Measurements from ENCODE around the gene GAPDH. TPM values are rescaled to one million over a fixed set of nuclear protein-coding genes. Genes with fewer than 3 reads are reported as not detected.

Gene GAPDH
- polyA plus RNA-seq, 1 experiment: 9,160 TPM

DNA sequence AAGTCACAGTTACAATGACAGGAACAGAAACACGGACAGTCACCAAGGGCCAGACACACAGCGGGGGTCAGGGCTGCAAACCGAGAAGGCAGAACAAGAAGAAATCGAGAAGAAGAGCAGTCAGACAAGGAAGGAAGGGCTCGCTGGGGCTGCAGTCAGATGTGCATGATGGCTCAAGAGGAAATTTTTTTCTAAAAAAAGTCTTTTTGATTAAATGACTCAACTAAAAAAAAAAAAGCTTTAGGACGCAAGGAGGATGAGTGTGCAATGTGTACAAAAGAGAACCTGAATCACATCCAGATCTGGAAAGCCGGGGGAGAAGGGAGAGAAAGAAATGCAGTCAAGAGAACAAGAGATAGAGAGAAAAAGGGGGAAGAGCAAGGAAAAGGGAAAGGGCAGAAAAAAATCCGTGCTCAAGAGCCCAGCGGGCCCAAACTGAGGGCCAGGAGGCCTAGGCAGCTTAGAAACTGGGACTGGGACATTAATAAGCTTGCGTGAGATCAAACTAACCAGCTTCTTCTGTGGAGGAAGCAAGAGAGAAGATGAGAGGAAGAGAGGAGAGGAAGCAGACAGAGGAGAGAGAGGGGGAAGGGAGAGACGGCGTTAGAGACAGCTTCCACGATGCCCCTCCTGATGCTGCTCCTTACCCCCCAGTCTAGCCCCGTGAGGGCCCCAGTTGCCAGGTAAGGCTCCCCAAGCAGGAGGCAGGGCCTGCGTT, 14.8 kb downstream of the GAPDH start:
- H3K4me3 ChIP-seq (ENCODE audit: low read depth, low read length): peak overlapping the region; percentile 29; the same call in 1 of the 2 replicates
- H3K27me3 ChIP-seq (ENCODE audit: control insufficient read depth, insufficient read depth, low read length): no peaks in the 10 kb centered on the region
- CTCF ChIA-PET: interaction anchor here (0.6 to 10.3 kb wide), 3 partner anchors 9 to 315 kb away, joined by 3 to 103 read pairs (median 5); no protein-coding TSS in a partner anchor
- TF ChIP-seq, protein P1, sequence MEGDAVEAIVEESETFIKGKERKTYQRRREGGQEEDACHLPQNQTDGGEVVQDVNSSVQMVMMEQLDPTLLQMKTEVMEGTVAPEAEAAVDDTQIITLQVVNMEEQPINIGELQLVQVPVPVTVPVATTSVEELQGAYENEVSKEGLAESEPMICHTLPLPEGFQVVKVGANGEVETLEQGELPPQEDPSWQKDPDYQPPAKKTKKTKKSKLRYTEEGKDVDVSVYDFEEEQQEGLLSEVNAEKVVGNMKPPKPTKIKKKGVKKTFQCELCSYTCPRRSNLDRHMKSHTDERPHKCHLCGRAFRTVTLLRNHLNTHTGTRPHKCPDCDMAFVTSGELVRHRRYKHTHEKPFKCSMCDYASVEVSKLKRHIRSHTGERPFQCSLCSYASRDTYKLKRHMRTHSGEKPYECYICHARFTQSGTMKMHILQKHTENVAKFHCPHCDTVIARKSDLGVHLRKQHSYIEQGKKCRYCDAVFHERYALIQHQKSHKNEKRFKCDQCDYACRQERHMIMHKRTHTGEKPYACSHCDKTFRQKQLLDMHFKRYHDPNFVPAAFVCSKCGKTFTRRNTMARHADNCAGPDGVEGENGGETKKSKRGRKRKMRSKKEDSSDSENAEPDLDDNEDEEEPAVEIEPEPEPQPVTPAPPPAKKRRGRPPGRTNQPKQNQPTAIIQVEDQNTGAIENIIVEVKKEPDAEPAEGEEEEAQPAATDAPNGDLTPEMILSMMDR (IDR thresholded peaks at IDR 0.05; ENCODE audit: low read depth, low read length): no peak
- DNase-seq (ENCODE audit: low read depth, low spot score): no peak
- H3K27ac ChIP-seq (ENCODE audit: low read depth, low read length): peak overlapping the region; percentile 96
- POLR2A ChIA-PET: interaction anchor here (0.6 to 11.1 kb wide), 5 partner anchors 12 to 311 kb away, joined by 3 to 218 read pairs (median 4); partner anchors contain the start of genes GAPDH and MRPL51
- no peaks in the 10 kb centered on the region for H3K9me3 ChIP-seq (ENCODE audit: control insufficient read depth, insufficient read depth, low read length)

DNA sequence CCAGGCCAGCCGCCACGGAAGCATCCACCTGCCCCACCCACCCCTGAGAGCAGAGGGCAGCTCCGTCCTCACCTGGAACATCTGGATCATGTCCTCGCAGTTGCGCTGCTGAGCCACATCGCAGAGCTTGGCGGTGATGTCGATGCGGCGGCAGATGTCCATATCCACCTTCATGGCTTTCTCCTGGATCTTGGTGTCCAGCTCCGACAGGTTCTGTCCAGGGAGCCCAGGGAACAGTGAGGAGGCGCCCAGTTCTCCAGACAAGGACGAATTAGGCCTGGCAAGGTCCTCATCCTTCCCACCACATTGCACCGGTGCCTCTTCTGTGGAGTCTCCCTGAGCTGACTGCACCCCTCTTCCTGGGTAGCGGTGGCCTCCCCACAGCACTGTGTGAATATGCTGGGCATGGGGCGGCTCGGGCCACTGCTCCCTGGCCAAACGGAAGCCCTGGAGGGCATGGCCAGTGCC, 15.4 kb downstream of the GAPDH start:
- H3K9me3 ChIP-seq (ENCODE audit: control insufficient read depth, insufficient read depth, low read length): no peaks in the 10 kb centered on the region
- POLR2A ChIA-PET: interaction anchor here (0.6 to 11.1 kb wide), 5 partner anchors 12 to 312 kb away, joined by 3 to 218 read pairs (median 4); partner anchors contain the start of genes GAPDH and MRPL51
- H3K4me3 ChIP-seq (ENCODE audit: low read depth, low read length): no peak overlapping the region
- H3K27me3 ChIP-seq (ENCODE audit: control insufficient read depth, insufficient read depth, low read length): no peaks in the 10 kb centered on the region
- H3K27ac ChIP-seq (ENCODE audit: low read depth, low read length): peak overlapping the region; percentile 96
- CTCF ChIA-PET: interaction anchor here (0.6 to 10.3 kb wide), 3 partner anchors 9 to 314 kb away, joined by 3 to 103 read pairs (median 5); no protein-coding TSS in a partner anchor
- no peak for DNase-seq (ENCODE audit: low read depth, low spot score)
- TF ChIP-seq, protein P1 (IDR thresholded peaks at IDR 0.05; ENCODE audit: low read depth, low read length): no peak

DNA sequence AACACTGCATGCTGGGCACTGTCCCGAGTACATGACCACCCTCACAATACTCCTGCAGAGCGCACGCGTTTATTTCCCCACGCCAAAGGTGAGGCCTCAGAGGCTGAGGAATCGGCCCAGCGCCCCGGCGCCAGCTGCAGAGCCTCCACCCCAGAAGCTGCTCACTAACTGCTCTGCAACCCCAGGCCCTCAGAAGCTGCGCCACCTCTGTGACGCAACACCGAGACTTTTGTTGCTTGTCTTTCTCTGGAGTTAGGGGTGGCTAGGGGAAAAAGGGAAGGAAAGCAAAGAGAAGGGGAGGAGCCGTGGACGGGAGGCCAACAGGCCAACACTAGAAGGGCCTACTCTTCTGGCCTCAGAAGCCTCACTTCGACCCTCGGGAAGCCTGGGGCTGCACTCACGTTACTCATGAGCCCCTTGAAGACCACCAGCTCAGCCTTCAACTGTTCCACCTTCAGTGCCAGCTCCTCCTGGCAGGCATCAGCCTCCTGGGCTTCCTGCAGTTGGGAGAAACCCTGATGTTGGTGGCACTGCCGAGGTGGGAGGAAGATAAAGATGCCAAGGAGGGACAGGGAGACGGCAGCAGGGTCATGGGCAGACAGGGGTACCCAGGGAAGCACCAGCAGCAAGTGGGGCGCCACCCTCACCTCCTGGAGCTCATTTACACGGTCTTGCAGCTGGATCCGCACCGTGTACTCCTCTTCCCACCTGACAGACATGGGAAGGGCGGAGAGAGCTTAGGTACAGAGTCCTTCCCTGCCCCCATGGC, 16.2 kb downstream of the GAPDH start:
- Histone ChIP-seq H3K4me3 (ENCODE audit: low read depth, low read length) (no peak overlapping the region), H3K27me3 (ENCODE audit: control insufficient read depth, insufficient read depth, low read length) (no peaks in the 10 kb centered on the region), H3K27ac (ENCODE audit: low read depth, low read length) (peak overlapping the region; percentile 96), H3K9me3 (ENCODE audit: control insufficient read depth, insufficient read depth, low read length) (no peaks in the 10 kb centered on the region)
- TF ChIP-seq, protein P1 (IDR thresholded peaks at IDR 0.05; ENCODE audit: low read depth, low read length): no peak
- POLR2A ChIA-PET: interaction anchor here (0.6 to 11.1 kb wide), 2 partner anchors 13 to 26 kb away, joined by 4 to 218 read pairs; partner anchors contain the start of gene GAPDH
- CTCF ChIA-PET: interaction anchor here (0.6 to 10.3 kb wide), 3 partner anchors 11 to 175 kb away, joined by 5 to 103 read pairs (median 15); no protein-coding TSS in a partner anchor
- no peak for DNase-seq (ENCODE audit: low read depth, low spot score)

DNA sequence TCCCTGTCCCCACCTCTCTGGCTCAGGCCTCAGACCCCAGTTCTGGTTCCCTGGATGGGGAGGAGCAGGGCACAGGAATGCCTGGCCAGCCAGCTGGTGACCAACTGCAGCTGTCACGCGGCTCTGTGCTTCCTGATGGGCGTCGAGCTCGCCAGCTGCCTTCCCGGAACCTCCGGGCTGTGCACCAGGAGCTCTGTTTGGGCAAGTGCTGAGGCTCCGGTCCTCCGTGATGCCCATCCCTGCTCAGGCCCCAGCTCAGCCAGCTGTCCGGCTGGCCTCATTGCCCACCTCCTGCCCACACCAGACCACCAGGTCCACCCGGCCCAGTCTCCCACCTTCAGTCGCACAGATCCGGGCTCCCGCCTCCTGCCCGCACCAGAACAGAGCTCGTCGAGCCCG, 16.7 kb downstream of the GAPDH start:
- Histone ChIP-seq H3K27ac (ENCODE audit: low read depth, low read length) (peak overlapping the region; percentile 75), H3K27me3 (ENCODE audit: control insufficient read depth, insufficient read depth, low read length) (no peaks in the 10 kb centered on the region), H3K9me3 (ENCODE audit: control insufficient read depth, insufficient read depth, low read length) (no peaks in the 10 kb centered on the region), H3K4me3 (ENCODE audit: low read depth, low read length) (no peak overlapping the region)
- TF ChIP-seq, protein P1 (IDR thresholded peaks at IDR 0.05; ENCODE audit: low read depth, low read length): no peak
- no peak for DNase-seq (ENCODE audit: low read depth, low spot score)
- POLR2A ChIA-PET: interaction anchor here (0.6 to 11.1 kb wide), 4 partner anchors 14 to 80 kb away, joined by 3 to 218 read pairs (median 4); partner anchors contain the start of gene GAPDH
- CTCF ChIA-PET: interaction anchor here (1.0 to 10.3 kb wide), 3 partner anchors 10 to 12 kb away, joined by 3 to 103 read pairs (median 15); no protein-coding TSS in a partner anchor

Data from AG04450 (cell line).